ENCODE results near the gene HTR5A.

GRCh38 chr7:155021699-155022145 is 48.4 kb upstream of the HTR5A start:
- TF ChIP-seq YY1 (IDR thresholded peaks at IDR 0.05; ENCODE audit: low read depth) (no peak), CREB1 (IDR thresholded peaks at IDR 0.05; ENCODE audit: low read depth) (no peak), RAD21 (IDR thresholded peaks at IDR 0.05; ENCODE audit: low read depth) (no peak)
